Activated CD4-positive, alpha-beta memory T cell treated with anti-CD3 and anti-CD28 coated beads for 36 hours (primary cell): ENCODE data around the gene EPX. TPM values are rescaled to one million over a fixed set of nuclear protein-coding genes. Genes with fewer than 3 reads are reported as not detected.

Experiments used
- CTCF ChIA-PET: fragments of 350-600 bp; sonication (Branson Sonifier 250); formaldehyde crosslinking; loops from one replicate; lab custom pipeline; 2021; ENCODE audit warnings: antibody characterized with exemption, inconsistent platforms; lab: Charles Lee
- POLR2A ChIA-PET: fragments of 350-600 bp; sonication (Branson Sonifier 250); formaldehyde crosslinking; loops from one replicate; lab custom pipeline; 2021; ENCODE audit warnings: antibody characterized with exemption; lab: Charles Lee
- DNase-seq: peaks from one replicate; pipeline ENCODE4 v3.0.0-alpha.2; 2020
- H3K27ac Mint-ChIP-seq: one replicate; pipeline ENCODE4 v1.8.0; 2021; ENCODE audit warnings: mixed read lengths
- H3K27me3 Mint-ChIP-seq: one replicate; pipeline ENCODE4 v1.8.0; 2021; ENCODE audit warnings: mixed read lengths
- H3K36me3 Mint-ChIP-seq: one replicate; pipeline ENCODE4 v1.8.0; 2021; ENCODE audit warnings: mixed read lengths
- H3K4me1 Mint-ChIP-seq: one replicate; pipeline ENCODE4 v1.8.0; 2021; ENCODE audit warnings: low read depth, mixed read lengths
- H3K4me3 Mint-ChIP-seq: one replicate; pipeline ENCODE4 v1.8.0; 2021; ENCODE audit warnings: mild to moderate bottlenecking, mixed read lengths
- H3K9me3 Mint-ChIP-seq: one replicate; pipeline ENCODE4 v1.8.0; 2021; ENCODE audit warnings: mixed read lengths
- intact Hi-C: fragments of 100-400 bp; cut with micrococcal nuclease; formaldehyde crosslinking; loops from one replicate; pipeline ENCODE4 v1.15.1; 2023
- total RNA-seq, 2 experiments: library from RNA; stranded (reverse); gene quantifications; one replicate each; pipeline ENCODE4 v1.2.3, GENCODE V29; 2021

The EPX gene
- total RNA-seq, 2 experiments from 2014 or later: not detected

- peaks cover 35% of the 10 kb centered on the region for H3K27me3 Mint-ChIP-seq
- ChIA-PET POLR2A (no interaction called here), CTCF (no interaction called here)
- intact Hi-C loops: no loop called here
- peaks cover 14% of the 10 kb centered on the region for H3K4me1 Mint-ChIP-seq
- H3K27ac Mint-ChIP-seq: no peak overlapping the region
- no peaks in the 10 kb centered on the region for H3K9me3 Mint-ChIP-seq
- no peaks in the 10 kb centered on the region for H3K36me3 Mint-ChIP-seq
- no peak for DNase-seq
- H3K4me3 Mint-ChIP-seq: no peak overlapping the region
Observed at GRCh38 chr17:58246104-58246740, 53.7 kb downstream of the EPX start.

DNA sequence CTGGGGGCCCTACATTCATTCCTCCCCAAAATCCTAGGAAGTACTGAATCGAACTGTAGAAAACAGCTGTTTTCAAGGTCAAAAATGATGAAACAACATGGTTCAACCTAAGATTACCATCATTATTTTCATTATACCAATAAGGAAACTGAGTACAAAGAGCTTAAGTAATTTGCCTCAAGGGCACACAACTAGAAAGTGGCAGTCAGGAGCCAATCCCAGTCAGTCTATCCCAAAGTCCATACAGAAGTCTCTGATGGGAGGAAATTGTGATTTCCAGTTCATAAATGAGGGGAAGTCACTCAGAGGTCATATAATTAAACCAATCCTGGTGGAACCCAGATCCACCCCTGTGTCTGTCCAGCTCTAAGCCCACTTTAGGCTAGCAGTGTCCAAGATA is 54.3 kb downstream of the EPX start:
- Mint-ChIP-seq H3K9me3 (no peaks in the 10 kb centered on the region), H3K36me3 (no peaks in the 10 kb centered on the region), H3K4me1 (peaks cover 13% of the 10 kb centered on the region), H3K27me3 (peaks cover 32% of the 10 kb centered on the region), H3K27ac (no peak overlapping the region), H3K4me3 (no peak overlapping the region)
- intact Hi-C loops: no loop called here
- ChIA-PET CTCF (no interaction called here), POLR2A (no interaction called here)
- no peak for DNase-seq

GRCh38 chr17:58247511-58248363 is 55.2 kb downstream of the EPX start:
- no peaks in the 10 kb centered on the region for H3K36me3 Mint-ChIP-seq
- peaks cover 28% of the 10 kb centered on the region for H3K27me3 Mint-ChIP-seq
- POLR2A ChIA-PET: no interaction called here
- CTCF ChIA-PET: interaction anchor here (0.6 to 3.8 kb wide), 5 partner anchors 29 to 70 kb away, joined by 3 to 27 read pairs (median 4); partner anchors contain the start of gene MKS1
- no peak overlapping the region for H3K27ac Mint-ChIP-seq
- no peak overlapping the region for H3K4me3 Mint-ChIP-seq
- H3K9me3 Mint-ChIP-seq: no peaks in the 10 kb centered on the region
- H3K4me1 Mint-ChIP-seq: peaks cover 13% of the 10 kb centered on the region
- intact Hi-C loops: no loop called here
- DNase-seq: no peak

GRCh38 chr17:58248955-58249269 is 56.4 kb downstream of the EPX start:
- no peak overlapping the region for H3K27ac Mint-ChIP-seq
- intact Hi-C loops: no loop called here
- peaks cover 13% of the 10 kb centered on the region for H3K4me1 Mint-ChIP-seq
- POLR2A ChIA-PET: interaction anchor here (1.5 kb wide), 1 partner anchor 30 kb away, joined by 4 read pairs; the partner anchor contains the start of gene MKS1
- CTCF ChIA-PET: interaction anchor here (1.1 to 3.8 kb wide), 18 partner anchors 9 to 239 kb away, joined by 3 to 27 read pairs (median 8); partner anchors contain the start of genes DYNLL2, HSF5, LPO and MKS1
- H3K36me3 Mint-ChIP-seq: no peaks in the 10 kb centered on the region
- H3K4me3 Mint-ChIP-seq: no peak overlapping the region
- no peak for DNase-seq
- no peaks in the 10 kb centered on the region for H3K9me3 Mint-ChIP-seq
- peaks cover 22% of the 10 kb centered on the region for H3K27me3 Mint-ChIP-seq

- ChIA-PET POLR2A (interaction anchor here (1.5 kb wide), 1 partner anchor 30 kb away, joined by 4 read pairs; the partner anchor contains the start of gene MKS1), CTCF (interaction anchor here (0.7 to 3.8 kb wide), 41 partner anchors 8 to 755 kb away, joined by 3 to 27 read pairs (median 5); partner anchors contain the start of genes DYNLL2, HSF5, LPO and MKS1)
- Mint-ChIP-seq H3K4me1 (peaks cover 13% of the 10 kb centered on the region), H3K4me3 (peak overlapping the region; percentile 70), H3K27me3 (peaks cover 18% of the 10 kb centered on the region), H3K36me3 (no peaks in the 10 kb centered on the region), H3K9me3 (no peaks in the 10 kb centered on the region), H3K27ac (no peak overlapping the region)
- intact Hi-C loops: no loop called here
- DNase-seq: peak; percentile 83
Observed at GRCh38 chr17:58249270-58250133, 57.0 kb downstream of the EPX start.

GRCh38 chr17:58250344-58251011 is 58.0 kb downstream of the EPX start:
- H3K4me1 Mint-ChIP-seq: peaks cover 13% of the 10 kb centered on the region
- peaks cover 19% of the 10 kb centered on the region for H3K27me3 Mint-ChIP-seq
- ChIA-PET CTCF (interaction anchor here (0.7 to 3.8 kb wide), 40 partner anchors 8 to 754 kb away, joined by 3 to 27 read pairs (median 5); partner anchors contain the start of genes DYNLL2, HSF5, LPO and MKS1), POLR2A (interaction anchor here (1.5 kb wide), 1 partner anchor 31 kb away, joined by 4 read pairs; the partner anchor contains the start of gene MKS1)
- H3K4me3 Mint-ChIP-seq: no peak overlapping the region
- H3K36me3 Mint-ChIP-seq: no peaks in the 10 kb centered on the region
- DNase-seq: no peak
- H3K27ac Mint-ChIP-seq: no peak overlapping the region
- H3K9me3 Mint-ChIP-seq: no peaks in the 10 kb centered on the region
- intact Hi-C loops: no loop called here

DNA sequence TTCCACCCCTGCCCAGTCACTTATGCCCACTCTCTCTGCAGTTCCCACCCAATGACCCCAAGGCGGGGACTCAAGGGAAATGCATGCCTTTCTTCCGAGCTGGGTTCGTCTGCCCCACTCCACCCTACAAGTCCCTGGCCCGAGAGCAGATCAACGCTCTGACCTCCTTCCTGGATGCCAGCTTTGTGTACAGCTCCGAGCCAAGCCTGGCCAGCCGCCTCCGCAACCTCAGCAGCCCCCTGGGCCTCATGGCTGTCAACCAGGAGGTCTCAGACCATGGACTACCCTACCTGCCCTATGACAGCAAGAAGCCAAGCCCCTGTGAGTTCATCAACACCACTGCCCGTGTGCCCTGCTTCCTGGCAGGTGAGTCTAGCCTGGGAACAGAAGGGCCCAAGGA is 59.6 kb downstream of the EPX start:
- Mint-ChIP-seq H3K36me3 (no peaks in the 10 kb centered on the region), H3K9me3 (no peaks in the 10 kb centered on the region), H3K4me1 (peaks cover 13% of the 10 kb centered on the region), H3K27me3 (peaks cover 19% of the 10 kb centered on the region), H3K4me3 (no peak overlapping the region), H3K27ac (no peak overlapping the region)
- no peak for DNase-seq
- POLR2A ChIA-PET: no interaction called here
- intact Hi-C loops: no loop called here
- CTCF ChIA-PET: interaction anchor here (1.0 kb wide), 1 partner anchor 52 kb away, joined by 3 read pairs; no protein-coding TSS in a partner anchor

DNA sequence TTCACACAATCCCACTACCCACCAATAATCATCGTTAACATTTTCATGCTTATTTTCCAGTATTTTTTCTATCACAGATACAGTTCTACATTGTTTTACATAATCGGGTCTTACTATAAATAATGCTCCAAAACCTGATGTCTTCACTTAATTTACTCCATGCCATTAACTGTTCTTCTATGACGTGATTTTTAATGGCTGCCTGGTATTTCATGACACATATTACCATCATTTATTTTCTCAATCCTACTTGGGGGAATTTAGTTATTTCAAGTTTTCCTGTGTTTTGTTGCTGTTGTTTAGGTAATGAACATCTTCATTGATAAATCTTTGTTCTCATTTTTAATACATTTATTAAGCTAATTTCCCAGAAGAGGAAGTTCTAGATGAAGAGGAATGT is 60.6 kb downstream of the EPX start:
- H3K36me3 Mint-ChIP-seq: no peaks in the 10 kb centered on the region
- peaks cover 13% of the 10 kb centered on the region for H3K4me1 Mint-ChIP-seq
- peaks cover 21% of the 10 kb centered on the region for H3K27me3 Mint-ChIP-seq
- H3K9me3 Mint-ChIP-seq: no peaks in the 10 kb centered on the region
- no peak overlapping the region for H3K27ac Mint-ChIP-seq
- intact Hi-C loops: no loop called here
- no peak for DNase-seq
- ChIA-PET CTCF (interaction anchor here (1.1 kb wide), 1 partner anchor 165 kb away, joined by 3 read pairs; the partner anchor contains the start of gene RNF43), POLR2A (no interaction called here)
- H3K4me3 Mint-ChIP-seq: no peak overlapping the region

Other genes starting within 250 kb of the EPX start
- gene CUEDC1, start 237.3 kb upstream of the EPX start, total RNA-seq: under 1 TPM; 0.29 to 0.36 TPM
- 10 to 100 TPM; 26.8 to 29.8 TPM for gene VEZF1, start 204.5 kb upstream of the EPX start, total RNA-seq
- gene SRSF1, start 185.5 kb upstream of the EPX start, total RNA-seq: 100 to 1,000 TPM; 325 to 326 TPM
- gene DYNLL2, start 109.3 kb upstream of the EPX start, total RNA-seq: 10 to 100 TPM; 24.8 to 26.8 TPM
- under 1 TPM; 0.17 to 0.27 TPM for gene OR4D1, start 44.3 kb upstream of the EPX start, total RNA-seq
- not detected for gene OR4D2, start 25.7 kb upstream of the EPX start, total RNA-seq
- gene MKS1, start 26.5 kb downstream of the EPX start, total RNA-seq: 10 to 100 TPM; 23.5 to 27.3 TPM
- not detected for gene LPO, start 45.9 kb downstream of the EPX start, total RNA-seq
- under 1 TPM; 0.17 to 0.22 TPM for gene MPO, start 88.2 kb downstream of the EPX start, total RNA-seq
- gene TSPOAP1, start 136.1 kb downstream of the EPX start, total RNA-seq: 10 to 100 TPM; 21.6 to 22.7 TPM
- gene SUPT4H1, start 159.5 kb downstream of the EPX start, total RNA-seq: 100 to 1,000 TPM; 113 to 114 TPM
- gene RNF43, start 224.8 kb downstream of the EPX start, total RNA-seq: under 1 TPM; 0.39 to 0.93 TPM